Measurements from ENCODE around the gene DUS1L.

The DUS1L gene

DNA sequence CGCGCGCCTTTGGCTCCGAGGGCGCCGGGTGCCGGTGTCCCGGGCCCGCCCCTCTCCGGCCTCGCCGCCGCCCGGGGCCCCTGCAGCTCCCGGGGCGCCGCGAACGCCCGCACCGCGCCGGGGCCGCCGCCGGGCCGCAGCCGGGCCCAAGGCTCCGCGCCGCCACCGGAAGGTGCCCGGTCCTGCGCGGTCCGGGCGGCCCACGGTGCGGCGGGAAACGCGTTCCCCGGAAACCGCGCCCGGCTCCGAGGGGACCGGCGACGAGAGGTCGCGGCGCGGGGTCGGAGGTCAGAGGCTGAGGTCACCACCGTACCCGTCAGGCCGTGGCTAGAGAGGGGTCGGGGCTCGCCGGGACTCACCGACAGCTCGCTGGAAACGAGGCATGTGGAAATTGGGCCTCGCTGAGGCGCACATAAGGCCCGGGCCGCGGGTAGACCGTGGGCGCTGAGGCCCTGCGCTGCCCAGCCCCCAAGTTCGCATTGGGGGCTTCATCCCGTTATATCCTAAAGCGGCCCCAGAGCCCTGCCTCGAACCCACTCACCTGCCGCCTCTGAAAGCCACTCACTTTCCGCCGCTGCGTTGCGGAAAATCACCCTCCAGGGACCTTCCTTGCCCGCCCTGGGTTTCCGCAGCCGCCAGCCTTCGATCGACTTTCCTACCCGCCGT, at the start of gene DUS1L:
Gene DUS1L (minus strand): TSS at position 167 of the 666 bp plus-strand sequence. CDS start 745 bp downstream, outside the sequence.
- peak; percentile 58 for DNase-seq (ENCODE audit: low read depth)
- peak within 1 kb of the TSS; percentile 81 for H3K4me3 ChIP-seq (ENCODE audit: low read length)
- TF ChIP-seq, protein P1, sequence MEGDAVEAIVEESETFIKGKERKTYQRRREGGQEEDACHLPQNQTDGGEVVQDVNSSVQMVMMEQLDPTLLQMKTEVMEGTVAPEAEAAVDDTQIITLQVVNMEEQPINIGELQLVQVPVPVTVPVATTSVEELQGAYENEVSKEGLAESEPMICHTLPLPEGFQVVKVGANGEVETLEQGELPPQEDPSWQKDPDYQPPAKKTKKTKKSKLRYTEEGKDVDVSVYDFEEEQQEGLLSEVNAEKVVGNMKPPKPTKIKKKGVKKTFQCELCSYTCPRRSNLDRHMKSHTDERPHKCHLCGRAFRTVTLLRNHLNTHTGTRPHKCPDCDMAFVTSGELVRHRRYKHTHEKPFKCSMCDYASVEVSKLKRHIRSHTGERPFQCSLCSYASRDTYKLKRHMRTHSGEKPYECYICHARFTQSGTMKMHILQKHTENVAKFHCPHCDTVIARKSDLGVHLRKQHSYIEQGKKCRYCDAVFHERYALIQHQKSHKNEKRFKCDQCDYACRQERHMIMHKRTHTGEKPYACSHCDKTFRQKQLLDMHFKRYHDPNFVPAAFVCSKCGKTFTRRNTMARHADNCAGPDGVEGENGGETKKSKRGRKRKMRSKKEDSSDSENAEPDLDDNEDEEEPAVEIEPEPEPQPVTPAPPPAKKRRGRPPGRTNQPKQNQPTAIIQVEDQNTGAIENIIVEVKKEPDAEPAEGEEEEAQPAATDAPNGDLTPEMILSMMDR (conservative IDR thresholded peaks at IDR 0.05; ENCODE audit: low read length), result no peak

DNA sequence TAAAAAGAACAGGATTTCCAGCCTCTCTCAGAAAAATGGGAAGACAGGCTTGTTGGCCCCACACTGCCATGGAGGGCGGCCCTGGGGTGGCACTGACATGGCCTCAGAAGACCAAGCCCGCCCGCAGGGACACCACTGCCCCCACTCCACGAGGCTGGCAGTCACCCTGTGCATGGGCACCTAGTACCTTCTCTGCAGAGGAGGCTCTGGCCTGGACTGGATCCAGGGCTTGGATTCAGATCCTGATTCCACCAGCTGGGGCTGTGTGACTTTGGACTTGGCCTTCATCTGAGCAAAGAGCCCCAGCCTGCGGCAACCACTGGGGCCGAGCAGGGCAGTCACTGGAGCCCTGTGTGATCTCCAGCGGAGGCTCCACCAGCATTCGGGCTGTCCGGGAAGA, 49.3 kb upstream of the DUS1L start:
- TF ChIP-seq, protein P1 (conservative IDR thresholded peaks at IDR 0.05; ENCODE audit: low read length), result no peak
- no peak for DNase-seq (ENCODE audit: low read depth)
- H3K4me3 ChIP-seq (ENCODE audit: low read length), result no peak overlapping the region

DNA sequence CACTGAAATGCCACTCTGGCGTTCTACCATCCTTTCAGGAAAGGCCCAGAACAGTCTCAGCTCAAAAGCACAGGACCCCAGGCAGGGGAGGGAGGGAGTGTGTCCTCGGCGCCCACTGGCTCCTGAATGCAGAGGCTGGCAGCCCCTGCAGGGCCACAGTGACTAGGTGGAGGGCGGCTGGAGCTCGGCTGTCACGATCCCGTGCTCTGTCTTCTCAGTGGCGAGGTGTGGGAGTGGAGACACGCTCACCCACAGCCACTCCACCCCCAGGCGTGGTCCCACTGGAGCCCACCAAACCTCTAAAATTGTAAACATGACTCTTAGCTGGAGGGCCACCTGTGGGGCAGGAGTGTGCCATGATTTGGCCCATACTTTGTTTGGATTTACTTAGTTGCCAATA, 48.8 kb upstream of the DUS1L start:
- TF ChIP-seq, protein P1 (conservative IDR thresholded peaks at IDR 0.05; ENCODE audit: low read length), result no peak
- H3K4me3 ChIP-seq (ENCODE audit: low read length), result no peak overlapping the region
- DNase-seq (ENCODE audit: low read depth), result no peak

DNA sequence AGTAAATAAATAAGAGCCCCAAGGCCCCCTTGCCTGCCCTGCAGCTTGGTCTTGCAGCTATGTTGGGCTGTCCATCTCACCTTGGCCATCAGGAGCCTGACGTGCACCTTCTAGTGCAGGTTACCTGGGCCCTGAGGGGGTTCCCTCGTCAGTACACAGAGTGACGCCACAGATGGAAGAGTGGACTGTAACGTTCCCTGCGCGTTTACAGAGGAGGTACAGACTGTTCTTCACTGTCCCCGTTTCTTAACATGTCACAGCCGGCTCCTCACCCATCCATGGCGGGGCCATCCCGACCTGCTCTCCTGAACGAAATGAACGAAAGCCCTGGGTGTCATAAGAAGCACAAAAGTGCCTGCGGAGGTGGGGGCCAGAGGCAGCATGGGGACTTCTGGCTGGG, 48.3 kb upstream of the DUS1L start:
- no peak overlapping the region for H3K4me3 ChIP-seq (ENCODE audit: low read length)
- TF ChIP-seq, protein P1 (conservative IDR thresholded peaks at IDR 0.05; ENCODE audit: low read length), result no peak
- no peak for DNase-seq (ENCODE audit: low read depth)

DNA sequence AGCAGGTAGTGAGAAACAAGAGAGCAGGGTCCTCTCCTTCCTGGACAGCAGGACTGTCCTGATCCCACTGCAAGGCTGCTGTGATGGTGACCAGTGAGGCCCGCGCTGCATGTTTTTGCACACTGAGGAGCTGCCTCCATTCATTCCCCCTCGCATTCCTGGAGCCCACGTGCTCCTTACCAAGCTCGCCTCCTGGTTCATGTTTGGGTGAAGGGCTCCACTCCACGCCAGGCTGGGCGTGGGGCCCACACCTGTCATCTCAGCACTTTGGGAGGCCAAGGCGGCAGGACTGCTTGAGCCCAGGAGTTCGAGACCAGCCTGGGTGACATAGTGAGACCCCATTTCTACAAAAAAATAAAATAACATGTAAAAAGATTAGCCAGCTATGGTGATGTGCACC, 47.8 kb upstream of the DUS1L start:
- no peak for DNase-seq (ENCODE audit: low read depth)
- TF ChIP-seq, protein P1 (conservative IDR thresholded peaks at IDR 0.05; ENCODE audit: low read length), result no peak
- H3K4me3 ChIP-seq (ENCODE audit: low read length), result no peak overlapping the region

DNA sequence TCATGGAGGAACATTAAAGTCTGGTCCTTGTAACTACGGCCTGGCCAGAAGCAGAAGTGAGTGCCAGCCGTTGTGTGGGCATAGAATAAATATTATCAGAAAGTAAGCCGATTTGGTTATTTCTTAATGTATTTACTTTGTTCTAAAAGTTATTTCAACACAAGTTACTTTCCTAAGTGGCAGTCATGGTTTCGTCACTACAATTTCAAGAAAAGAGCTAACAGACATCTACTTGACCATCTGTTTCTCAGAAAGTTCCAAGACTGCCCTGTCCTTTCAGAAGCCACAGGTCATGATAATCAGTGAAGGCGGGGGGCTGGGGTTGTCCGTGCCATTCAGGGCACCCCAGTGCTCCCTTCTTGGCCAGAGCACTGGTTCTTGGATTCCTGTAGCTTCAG, 47.3 kb upstream of the DUS1L start:
- DNase-seq (ENCODE audit: low read depth), result no peak
- TF ChIP-seq, protein P1 (conservative IDR thresholded peaks at IDR 0.05; ENCODE audit: low read length), result no peak
- no peak overlapping the region for H3K4me3 ChIP-seq (ENCODE audit: low read length)

DNA sequence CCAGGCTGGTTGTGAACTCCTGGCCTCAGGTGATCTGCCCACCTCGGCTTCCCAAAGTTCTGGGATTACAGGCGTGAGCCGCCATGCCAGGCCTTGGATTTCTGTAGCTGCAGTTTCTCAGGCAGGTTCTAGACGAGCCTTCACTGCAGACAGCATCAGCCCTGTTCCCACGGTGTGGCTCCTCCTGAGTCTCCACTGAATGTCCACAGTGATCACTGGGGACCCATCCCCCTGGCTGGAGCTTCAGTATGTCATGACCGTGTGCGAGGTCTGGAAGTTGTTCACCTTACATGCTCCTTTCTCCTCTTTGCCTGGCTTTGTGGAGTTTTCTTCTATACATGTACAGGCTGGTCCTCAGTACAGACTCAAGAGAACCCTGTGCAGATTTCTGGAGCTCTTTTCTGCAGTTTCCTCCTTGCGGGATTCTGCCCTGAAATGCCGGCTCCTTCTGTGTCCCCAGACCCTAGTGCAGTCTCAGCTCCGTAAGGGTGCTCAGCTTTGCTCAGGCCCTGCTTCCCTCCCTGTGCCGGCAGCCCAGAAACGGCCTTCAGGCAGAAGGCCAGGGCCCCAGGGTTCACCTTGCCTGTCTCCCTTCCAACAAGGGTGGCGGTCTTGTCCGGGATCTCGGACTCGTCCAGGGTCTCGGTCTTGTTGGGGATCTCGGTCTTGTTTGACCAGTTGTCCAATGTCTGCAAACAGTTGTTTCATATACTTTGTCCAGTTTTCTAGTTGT, 46.7 kb upstream of the DUS1L start:
- no peak overlapping the region for H3K4me3 ChIP-seq (ENCODE audit: low read length)
- DNase-seq (ENCODE audit: low read depth), result no peak
- TF ChIP-seq, protein P1 (conservative IDR thresholded peaks at IDR 0.05; ENCODE audit: low read length), result no peak
